GM10266 (cell line): ENCODE measurements around the gene B4GALT1.
"Not testable (repeated sequence)": the region's sequence is repeated elsewhere in the genome, so short reads cannot be mapped to it uniquely, and the experiment has no call there.

Experiments
- DNase-seq: peaks from one replicate; pipeline ENCODE4 v3.0.0; 2012; ENCODE audit errors: extremely low spot score
- TF ChIP-seq, protein P1 (sequence below): IDR thresholded peaks from 2 replicates; pipeline ENCODE4 v1.5.1; 2012; ENCODE audit warnings: mild to moderate bottlenecking, low read depth; ENCODE audit not compliant: control insufficient read depth, insufficient read depth; ENCODE audit errors: missing control alignments

Gene B4GALT1

DNA sequence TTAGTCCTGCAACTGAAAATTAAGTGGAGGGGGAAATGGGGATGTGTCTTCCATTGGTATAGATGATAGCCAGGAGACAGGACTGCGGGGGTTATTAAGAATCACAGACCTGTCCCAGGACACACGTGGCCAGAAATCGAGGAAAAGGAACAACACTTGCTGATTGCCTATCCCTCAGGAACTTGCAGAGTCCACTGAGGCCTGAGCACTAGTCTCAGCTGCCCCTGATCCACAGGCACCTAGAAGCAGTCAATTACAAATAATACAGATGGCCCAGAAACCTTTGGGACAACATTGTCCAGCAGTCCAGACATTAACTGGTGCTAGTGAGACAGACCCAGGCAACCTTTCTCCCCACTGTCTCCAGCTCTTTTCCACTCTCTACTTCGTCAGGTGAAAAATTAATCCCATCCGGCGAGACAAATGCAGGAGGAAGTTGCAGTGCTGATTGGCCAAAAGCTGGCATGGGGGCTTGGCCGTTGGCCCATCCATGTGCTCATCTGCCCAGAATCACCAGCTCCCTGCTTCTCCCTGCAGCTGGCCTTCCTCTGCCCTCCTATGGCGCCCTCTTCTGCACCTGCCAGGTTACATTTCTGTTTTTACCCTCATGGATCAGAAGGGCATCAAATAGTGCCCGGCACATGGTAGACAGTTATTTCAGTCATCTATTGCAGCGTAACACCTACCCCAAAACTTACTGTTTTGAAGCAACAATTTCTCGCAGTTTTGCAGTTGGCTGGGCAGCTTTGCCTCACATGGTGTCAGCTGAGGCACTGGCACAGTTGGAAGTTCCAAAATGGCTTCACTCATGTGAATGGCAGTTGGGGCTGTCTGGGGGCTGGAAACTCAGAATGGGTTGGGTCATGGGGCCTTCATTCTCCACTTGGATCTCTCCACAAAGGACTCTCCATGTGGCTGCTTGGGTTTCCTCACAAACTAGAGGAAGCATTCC, 3.6 kb upstream of the B4GALT1 start:
- TF ChIP-seq, protein P1, sequence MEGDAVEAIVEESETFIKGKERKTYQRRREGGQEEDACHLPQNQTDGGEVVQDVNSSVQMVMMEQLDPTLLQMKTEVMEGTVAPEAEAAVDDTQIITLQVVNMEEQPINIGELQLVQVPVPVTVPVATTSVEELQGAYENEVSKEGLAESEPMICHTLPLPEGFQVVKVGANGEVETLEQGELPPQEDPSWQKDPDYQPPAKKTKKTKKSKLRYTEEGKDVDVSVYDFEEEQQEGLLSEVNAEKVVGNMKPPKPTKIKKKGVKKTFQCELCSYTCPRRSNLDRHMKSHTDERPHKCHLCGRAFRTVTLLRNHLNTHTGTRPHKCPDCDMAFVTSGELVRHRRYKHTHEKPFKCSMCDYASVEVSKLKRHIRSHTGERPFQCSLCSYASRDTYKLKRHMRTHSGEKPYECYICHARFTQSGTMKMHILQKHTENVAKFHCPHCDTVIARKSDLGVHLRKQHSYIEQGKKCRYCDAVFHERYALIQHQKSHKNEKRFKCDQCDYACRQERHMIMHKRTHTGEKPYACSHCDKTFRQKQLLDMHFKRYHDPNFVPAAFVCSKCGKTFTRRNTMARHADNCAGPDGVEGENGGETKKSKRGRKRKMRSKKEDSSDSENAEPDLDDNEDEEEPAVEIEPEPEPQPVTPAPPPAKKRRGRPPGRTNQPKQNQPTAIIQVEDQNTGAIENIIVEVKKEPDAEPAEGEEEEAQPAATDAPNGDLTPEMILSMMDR, result peak; percentile 45
- DNase-seq, result no peak

DNA sequence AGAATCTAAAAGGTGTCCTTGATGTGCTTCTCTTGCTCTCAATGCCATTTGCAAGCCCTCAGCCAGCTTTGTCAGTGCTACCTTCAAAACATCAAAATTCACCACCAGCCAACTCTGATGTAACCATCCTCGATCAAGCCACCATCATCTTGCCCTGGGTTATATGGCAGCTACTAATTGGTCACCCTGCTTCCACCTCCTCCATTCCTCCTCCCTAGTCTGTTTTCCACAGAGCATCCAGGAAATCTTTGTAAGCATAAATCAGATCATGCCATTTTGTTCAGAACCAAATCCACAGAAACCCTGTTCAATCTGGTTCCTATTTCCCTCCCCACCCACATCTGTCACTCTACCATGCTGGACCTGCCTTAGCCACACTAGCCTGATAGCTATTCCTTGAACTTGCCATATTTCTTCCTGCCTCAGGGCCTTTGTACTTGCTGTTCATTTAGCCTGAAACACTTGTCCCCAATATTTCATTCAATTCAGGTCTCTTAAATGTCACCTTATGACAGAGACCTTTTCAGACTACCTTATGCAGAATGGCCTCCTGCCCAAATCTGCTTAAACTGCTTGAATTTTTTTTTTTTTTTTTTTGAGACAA, 1.9 kb upstream of the B4GALT1 start:
- DNase-seq, result no peak
- TF ChIP-seq, protein P1, result no peak

DNA sequence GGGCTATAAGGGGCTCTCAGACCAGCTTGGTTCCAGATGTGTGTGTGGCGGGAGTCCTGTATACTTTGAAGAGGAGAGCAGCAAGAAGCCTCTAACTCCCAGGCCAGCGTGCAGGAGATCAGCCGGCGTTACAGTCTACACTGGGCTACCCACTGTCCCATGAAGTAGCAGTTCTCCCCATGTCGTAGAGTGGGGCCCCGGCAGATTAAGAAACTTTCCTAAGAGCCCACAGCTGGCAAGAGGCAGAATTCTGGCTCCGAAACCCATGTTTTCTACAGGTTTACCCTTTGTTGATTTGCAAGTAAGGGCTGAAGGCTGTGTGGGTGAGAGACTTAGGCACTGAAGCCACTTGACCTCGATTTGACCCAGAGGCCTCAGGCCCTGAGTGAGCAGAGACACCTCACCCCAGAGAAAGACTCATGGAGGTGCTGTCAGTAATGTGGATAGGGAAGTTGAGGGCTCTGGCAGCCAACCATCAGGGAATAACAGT, 881 bp upstream of the B4GALT1 start:
- TF ChIP-seq, protein P1, result no peak
- DNase-seq, result no peak

DNA sequence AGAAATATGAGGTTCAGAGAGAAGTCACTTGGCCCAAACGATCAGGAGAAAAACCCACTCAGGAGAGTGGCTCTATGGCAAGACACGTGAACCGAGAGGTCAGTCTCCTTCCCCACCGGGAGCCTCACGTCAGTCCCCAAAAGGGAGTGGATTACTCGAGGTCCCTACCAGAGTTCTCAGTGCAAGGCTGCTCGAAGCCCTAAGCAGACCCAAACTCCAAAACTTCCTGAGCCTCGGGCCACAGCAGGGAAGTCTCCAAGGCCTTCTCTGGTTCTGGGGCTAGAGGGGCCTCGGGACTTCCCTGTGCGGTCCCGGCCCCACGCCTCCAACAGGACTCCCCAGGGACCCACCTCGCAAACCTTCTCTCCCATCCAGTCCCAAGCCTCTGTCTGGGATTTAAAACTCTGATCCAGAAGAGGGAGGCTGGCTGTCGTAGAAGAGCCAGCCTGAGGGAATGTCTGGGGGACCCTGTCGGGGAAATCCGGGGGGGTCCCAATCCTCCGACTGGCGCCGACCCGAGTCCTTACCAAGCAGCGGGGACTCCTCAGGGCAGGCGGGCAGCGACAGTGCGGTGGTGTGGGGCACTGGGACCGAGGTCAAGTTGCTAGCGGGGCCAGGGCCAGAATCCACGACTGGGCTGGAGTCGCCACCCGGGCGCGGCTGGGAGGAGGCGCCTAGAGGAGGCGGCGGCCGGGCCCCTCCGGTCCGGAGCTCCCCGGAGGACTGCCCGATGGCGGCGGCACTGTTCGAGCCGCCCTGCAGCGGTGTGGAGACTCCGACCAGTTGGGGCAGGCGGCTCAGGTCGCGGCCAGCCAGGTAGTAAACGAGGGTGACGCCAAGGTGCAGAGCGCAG, 679 bp downstream of the B4GALT1 start:
- DNase-seq, result no peak
- TF ChIP-seq, protein P1, result no peak

DNA sequence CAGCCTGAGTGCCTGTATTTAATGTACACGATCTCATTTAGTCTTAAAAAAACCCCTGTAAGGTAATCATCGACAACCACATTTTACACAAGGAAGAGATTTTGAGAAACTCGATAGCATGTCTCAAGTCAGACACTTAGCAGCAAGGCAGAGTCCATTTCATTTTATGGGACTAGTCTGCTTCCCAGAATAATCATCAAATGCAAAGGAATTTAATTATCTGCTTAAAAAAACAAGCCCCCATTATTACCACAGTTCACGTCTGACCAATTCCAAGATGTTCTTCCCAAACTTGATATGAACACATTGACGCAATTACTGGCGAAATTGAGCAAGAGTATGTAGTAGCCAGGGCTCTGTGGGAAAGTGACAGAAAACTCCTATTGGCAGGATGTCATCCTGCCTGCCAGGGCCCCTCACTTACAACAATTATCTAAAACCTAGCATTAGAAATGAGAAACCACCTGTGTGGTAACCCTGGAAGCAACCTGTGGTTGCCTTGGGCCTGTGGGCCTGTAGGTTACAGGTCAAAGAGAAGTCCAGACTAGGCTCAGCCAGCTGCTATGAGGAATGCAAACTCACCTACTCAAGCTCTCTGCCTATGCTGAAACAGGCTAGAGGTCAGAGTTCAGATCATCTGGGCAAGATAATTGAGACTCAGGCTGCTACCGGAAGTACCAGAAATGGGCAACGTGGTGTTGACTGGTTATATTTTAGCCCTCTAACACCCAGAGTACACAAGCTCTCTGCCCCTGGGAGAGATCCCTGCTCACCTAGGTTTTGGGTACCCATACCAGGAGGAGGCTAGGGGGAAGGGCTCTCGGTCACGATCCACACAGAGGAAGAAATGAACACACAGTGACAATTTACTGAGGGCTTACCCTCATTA, 1.6 kb downstream of the B4GALT1 start:
- DNase-seq, result peak; percentile 64
- TF ChIP-seq, protein P1, result no peak

DNA sequence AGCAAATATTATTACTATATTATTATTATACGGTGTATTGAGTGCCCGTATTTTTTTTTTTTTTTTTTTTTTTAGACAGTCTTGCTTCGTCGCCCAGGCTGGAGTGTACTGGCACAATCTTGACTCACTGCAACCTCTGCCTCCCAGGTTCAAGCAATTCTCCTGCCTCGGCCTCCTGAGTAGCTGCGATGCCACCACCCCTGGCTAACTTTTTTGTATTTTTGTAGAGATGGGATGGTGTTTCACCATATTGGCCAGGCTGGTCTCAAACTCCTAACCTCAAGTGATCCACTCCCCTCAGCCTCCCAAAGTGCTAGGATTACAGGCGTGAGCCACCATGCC, 2.2 kb downstream of the B4GALT1 start:
- DNase-seq, result not testable (repeated sequence)
